ENCODE data around the gene PAX8. TPM values are rescaled to one million over a fixed set of nuclear protein-coding genes. Genes with fewer than 3 reads are reported as not detected.

Gene PAX8
- total and polyA plus RNA-seq, 2 experiments from 2014 or later: 0.21 to 0.32 TPM

- no peaks in the 10 kb centered on the region for H3K27me3 ChIP-seq (ENCODE audit: insufficient read depth)
- DNase-seq (ENCODE audit: low spot score) (no peak), ATAC-seq (no peak)
- Mint-ChIP-seq H3K36me3 (ENCODE audit: low read depth) (no peaks in the 10 kb centered on the region), H3K4me3 (no peak overlapping the region), H3K4me1 (peaks cover 31% of the 10 kb centered on the region), H3K27me3 (ENCODE audit: insufficient read depth, low read depth, poor library complexity) (peaks cover 7% of the 10 kb centered on the region), H3K27ac (no peak overlapping the region), H3K9me3 (no peaks in the 10 kb centered on the region)
- no peaks in the 10 kb centered on the region for H3K79me2 ChIP-seq (replicated peaks; ENCODE audit: insufficient read depth)
- no peak for TF ChIP-seq CTCF (conservative IDR thresholded peaks at IDR 0.05; ENCODE audit: low read depth in 2 of 2)
- no peak for TF ChIP-seq CREB1 (CRISPR knock-in tag; IDR thresholded peaks at IDR 0.05; ENCODE audit: low read depth)
- TF ChIP-seq, protein P1, sequence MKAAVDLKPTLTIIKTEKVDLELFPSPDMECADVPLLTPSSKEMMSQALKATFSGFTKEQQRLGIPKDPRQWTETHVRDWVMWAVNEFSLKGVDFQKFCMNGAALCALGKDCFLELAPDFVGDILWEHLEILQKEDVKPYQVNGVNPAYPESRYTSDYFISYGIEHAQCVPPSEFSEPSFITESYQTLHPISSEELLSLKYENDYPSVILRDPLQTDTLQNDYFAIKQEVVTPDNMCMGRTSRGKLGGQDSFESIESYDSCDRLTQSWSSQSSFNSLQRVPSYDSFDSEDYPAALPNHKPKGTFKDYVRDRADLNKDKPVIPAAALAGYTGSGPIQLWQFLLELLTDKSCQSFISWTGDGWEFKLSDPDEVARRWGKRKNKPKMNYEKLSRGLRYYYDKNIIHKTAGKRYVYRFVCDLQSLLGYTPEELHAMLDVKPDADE (IDR thresholded peaks at IDR 0.05): no peak
- TF ChIP-seq EZH2phosphoT487 (IDR thresholded peaks at IDR 0.05; ENCODE audit: unreplicated experiment): no peak
- no peak for TF ChIP-seq STAT1 (IDR thresholded peaks at IDR 0.05; ENCODE audit: unreplicated experiment)
- TF ChIP-seq JUNB (IDR thresholded peaks at IDR 0.05; ENCODE audit: unreplicated experiment): no peak
- no peak for TF ChIP-seq POLR2AphosphoS5 (IDR thresholded peaks at IDR 0.05; ENCODE audit: low read depth)
- TF ChIP-seq ZNF114 (CRISPR knock-in tag; IDR thresholded peaks at IDR 0.05): no peak
- TF ChIP-seq, protein P2, sequence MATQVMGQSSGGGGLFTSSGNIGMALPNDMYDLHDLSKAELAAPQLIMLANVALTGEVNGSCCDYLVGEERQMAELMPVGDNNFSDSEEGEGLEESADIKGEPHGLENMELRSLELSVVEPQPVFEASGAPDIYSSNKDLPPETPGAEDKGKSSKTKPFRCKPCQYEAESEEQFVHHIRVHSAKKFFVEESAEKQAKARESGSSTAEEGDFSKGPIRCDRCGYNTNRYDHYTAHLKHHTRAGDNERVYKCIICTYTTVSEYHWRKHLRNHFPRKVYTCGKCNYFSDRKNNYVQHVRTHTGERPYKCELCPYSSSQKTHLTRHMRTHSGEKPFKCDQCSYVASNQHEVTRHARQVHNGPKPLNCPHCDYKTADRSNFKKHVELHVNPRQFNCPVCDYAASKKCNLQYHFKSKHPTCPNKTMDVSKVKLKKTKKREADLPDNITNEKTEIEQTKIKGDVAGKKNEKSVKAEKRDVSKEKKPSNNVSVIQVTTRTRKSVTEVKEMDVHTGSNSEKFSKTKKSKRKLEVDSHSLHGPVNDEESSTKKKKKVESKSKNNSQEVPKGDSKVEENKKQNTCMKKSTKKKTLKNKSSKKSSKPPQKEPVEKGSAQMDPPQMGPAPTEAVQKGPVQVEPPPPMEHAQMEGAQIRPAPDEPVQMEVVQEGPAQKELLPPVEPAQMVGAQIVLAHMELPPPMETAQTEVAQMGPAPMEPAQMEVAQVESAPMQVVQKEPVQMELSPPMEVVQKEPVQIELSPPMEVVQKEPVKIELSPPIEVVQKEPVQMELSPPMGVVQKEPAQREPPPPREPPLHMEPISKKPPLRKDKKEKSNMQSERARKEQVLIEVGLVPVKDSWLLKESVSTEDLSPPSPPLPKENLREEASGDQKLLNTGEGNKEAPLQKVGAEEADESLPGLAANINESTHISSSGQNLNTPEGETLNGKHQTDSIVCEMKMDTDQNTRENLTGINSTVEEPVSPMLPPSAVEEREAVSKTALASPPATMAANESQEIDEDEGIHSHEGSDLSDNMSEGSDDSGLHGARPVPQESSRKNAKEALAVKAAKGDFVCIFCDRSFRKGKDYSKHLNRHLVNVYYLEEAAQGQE (IDR thresholded peaks at IDR 0.05; ENCODE audit: unreplicated experiment): no peak
- no peak for TF ChIP-seq EZH2 (IDR thresholded peaks at IDR 0.05; ENCODE audit: low read depth, unreplicated experiment)
- TF ChIP-seq, protein P3, sequence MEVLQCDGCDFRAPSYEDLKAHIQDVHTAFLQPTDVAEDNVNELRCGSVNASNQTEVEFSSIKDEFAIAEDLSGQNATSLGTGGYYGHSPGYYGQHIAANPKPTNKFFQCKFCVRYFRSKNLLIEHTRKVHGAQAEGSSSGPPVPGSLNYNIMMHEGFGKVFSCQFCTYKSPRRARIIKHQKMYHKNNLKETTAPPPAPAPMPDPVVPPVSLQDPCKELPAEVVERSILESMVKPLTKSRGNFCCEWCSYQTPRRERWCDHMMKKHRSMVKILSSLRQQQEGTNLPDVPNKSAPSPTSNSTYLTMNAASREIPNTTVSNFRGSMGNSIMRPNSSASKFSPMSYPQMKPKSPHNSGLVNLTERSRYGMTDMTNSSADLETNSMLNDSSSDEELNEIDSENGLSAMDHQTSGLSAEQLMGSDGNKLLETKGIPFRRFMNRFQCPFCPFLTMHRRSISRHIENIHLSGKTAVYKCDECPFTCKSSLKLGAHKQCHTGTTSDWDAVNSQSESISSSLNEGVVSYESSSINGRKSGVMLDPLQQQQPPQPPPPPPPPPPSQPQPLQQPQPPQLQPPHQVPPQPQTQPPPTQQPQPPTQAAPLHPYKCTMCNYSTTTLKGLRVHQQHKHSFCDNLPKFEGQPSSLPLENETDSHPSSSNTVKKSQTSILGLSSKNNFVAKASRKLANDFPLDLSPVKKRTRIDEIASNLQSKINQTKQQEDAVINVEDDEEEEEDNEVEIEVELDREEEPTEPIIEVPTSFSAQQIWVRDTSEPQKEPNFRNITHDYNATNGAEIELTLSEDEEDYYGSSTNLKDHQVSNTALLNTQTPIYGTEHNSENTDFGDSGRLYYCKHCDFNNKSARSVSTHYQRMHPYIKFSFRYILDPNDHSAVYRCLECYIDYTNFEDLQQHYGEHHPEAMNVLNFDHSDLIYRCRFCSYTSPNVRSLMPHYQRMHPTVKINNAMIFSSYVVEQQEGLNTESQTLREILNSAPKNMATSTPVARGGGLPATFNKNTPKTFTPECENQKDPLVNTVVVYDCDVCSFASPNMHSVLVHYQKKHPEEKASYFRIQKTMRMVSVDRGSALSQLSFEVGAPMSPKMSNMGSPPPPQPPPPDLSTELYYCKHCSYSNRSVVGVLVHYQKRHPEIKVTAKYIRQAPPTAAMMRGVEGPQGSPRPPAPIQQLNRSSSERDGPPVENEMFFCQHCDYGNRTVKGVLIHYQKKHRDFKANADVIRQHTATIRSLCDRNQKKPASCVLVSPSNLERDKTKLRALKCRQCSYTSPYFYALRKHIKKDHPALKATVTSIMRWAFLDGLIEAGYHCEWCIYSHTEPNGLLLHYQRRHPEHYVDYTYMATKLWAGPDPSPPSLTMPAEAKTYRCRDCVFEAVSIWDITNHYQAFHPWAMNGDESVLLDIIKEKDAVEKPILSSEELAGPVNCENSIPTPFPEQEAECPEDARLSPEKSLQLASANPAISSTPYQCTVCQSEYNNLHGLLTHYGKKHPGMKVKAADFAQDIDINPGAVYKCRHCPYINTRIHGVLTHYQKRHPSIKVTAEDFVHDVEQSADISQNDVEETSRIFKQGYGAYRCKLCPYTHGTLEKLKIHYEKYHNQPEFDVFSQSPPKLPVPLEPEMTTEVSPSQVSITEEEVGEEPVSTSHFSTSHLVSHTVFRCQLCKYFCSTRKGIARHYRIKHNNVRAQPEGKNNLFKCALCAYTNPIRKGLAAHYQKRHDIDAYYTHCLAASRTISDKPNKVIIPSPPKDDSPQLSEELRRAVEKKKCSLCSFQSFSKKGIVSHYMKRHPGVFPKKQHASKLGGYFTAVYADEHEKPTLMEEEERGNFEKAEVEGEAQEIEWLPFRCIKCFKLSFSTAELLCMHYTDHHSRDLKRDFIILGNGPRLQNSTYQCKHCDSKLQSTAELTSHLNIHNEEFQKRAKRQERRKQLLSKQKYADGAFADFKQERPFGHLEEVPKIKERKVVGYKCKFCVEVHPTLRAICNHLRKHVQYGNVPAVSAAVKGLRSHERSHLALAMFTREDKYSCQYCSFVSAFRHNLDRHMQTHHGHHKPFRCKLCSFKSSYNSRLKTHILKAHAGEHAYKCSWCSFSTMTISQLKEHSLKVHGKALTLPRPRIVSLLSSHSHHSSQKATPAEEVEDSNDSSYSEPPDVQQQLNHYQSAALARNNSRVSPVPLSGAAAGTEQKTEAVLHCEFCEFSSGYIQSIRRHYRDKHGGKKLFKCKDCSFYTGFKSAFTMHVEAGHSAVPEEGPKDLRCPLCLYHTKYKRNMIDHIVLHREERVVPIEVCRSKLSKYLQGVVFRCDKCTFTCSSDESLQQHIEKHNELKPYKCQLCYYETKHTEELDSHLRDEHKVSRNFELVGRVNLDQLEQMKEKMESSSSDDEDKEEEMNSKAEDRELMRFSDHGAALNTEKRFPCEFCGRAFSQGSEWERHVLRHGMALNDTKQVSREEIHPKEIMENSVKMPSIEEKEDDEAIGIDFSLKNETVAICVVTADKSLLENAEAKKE (CRISPR knock-in tag; IDR thresholded peaks at IDR 0.05): no peak
- no peak for TF ChIP-seq ZNF331 (CRISPR knock-in tag; IDR thresholded peaks at IDR 0.05; ENCODE audit: low read depth)
- TF ChIP-seq NANOG (IDR thresholded peaks at IDR 0.05; ENCODE audit: borderline replicate concordance): no peak
- H3K36me3 ChIP-seq (ENCODE audit: insufficient read depth): no peaks in the 10 kb centered on the region
- H3K9me2 ChIP-seq (ENCODE audit: insufficient read depth): no peaks in the 10 kb centered on the region
- no peak overlapping the region for H3K4me3 ChIP-seq
- no peaks in the 10 kb centered on the region for H3F3A ChIP-seq (replicated peaks; ENCODE audit: low read depth)
- no peaks in the 10 kb centered on the region; the same call in 1 of the 2 replicates for H3K4me1 ChIP-seq (ENCODE audit: insufficient read depth)
- no peak overlapping the region for H3K27ac ChIP-seq (ENCODE audit: low read depth)
- 0 out of 2 replicates have a peak overlapping the region, but pooled peaks have one; percentile 18 for H2AFZ ChIP-seq
- H4K20me1 ChIP-seq (replicated peaks; ENCODE audit: insufficient read depth): no peaks in the 10 kb centered on the region
- no peak overlapping the region for H3K4me2 ChIP-seq
Measured at GRCh38 chr2:113175736-113176695, 102.7 kb downstream of the PAX8 start.

All from GM23338 (cell line).